WERI-Rb-1 (cell line): ENCODE data around the gene ELMOD1.

ENCODE experiments used
- DNase-seq: peaks from one replicate; pipeline ENCODE4 v3.0.0-alpha.2; 2020
- H3K27ac ChIP-seq: fragments of 250-450 bp; sonication (Bioruptor Pico); 2 replicates; pipeline ENCODE4 v1.5.1; 2020; ENCODE audit warnings: mild to moderate bottlenecking, moderate library complexity
- H3K27me3 ChIP-seq: fragments of 250-450 bp; sonication (Bioruptor Pico); 2 replicates; pipeline ENCODE4 v1.5.1; 2021; ENCODE audit warnings: mild to moderate bottlenecking, low read depth, moderate library complexity; ENCODE audit not compliant: insufficient read depth, severe bottlenecking
- H3K36me3 ChIP-seq: fragments of 250-450 bp; sonication (Bioruptor Pico); 2 replicates; pipeline ENCODE4 v1.5.1; 2020; ENCODE audit warnings: mild to moderate bottlenecking, moderate library complexity
- H3K4me3 ChIP-seq: 2 replicates; pipeline ENCODE4 v1.5.1; 2011; ENCODE audit warnings: low read depth, mild to moderate bottlenecking, control low read depth, low read length
- H3K9me3 ChIP-seq: fragments of 250-450 bp; sonication (Bioruptor Pico); 2 replicates; pipeline ENCODE4 v1.5.1; 2021; ENCODE audit warnings: mild to moderate bottlenecking, moderate library complexity; ENCODE audit not compliant: severe bottlenecking
- CTCF ChIP-seq: IDR thresholded peaks from 2 replicates; pipeline ENCODE4 v1.5.1; 2011; ENCODE audit warnings: low read depth, mild to moderate bottlenecking, control low read depth, inconsistent platforms, low read length

Gene ELMOD1

GRCh38 chr11:107669893-107670601 lies 79.1 kb downstream of the ELMOD1 start:
- DNase-seq = no peak
- TF ChIP-seq CTCF = no peak
- no peak overlapping the region for H3K4me3 ChIP-seq
- H3K36me3 ChIP-seq = no peaks in the 10 kb centered on the region
- no peaks in the 10 kb centered on the region for H3K9me3 ChIP-seq
- no peaks in the 10 kb centered on the region for H3K27me3 ChIP-seq
- H3K27ac ChIP-seq = no peak overlapping the region

- Histone ChIP-seq H3K27ac (no peak overlapping the region), H3K4me3 (no peak overlapping the region), H3K27me3 (no peaks in the 10 kb centered on the region), H3K9me3 (no peaks in the 10 kb centered on the region), H3K36me3 (no peaks in the 10 kb centered on the region)
- no peak for TF ChIP-seq CTCF
- DNase-seq = no peak
Observed at GRCh38 chr11:107675902-107676301, 85.0 kb downstream of the ELMOD1 start.

- Histone ChIP-seq H3K4me3 (no peak overlapping the region), H3K27me3 (no peaks in the 10 kb centered on the region), H3K9me3 (no peaks in the 10 kb centered on the region), H3K27ac (no peak overlapping the region), H3K36me3 (no peaks in the 10 kb centered on the region)
- DNase-seq = no peak
- TF ChIP-seq CTCF = no peak
Observed at GRCh38 chr11:107676336-107677057, 85.5 kb downstream of the ELMOD1 start.

GRCh38 chr11:107677924-107678631 lies 87.1 kb downstream of the ELMOD1 start:
- Histone ChIP-seq H3K27ac (no peak overlapping the region), H3K9me3 (no peaks in the 10 kb centered on the region), H3K36me3 (no peaks in the 10 kb centered on the region), H3K27me3 (no peaks in the 10 kb centered on the region), H3K4me3 (no peak overlapping the region)
- no peak for TF ChIP-seq CTCF
- no peak for DNase-seq

- Histone ChIP-seq H3K9me3 (no peaks in the 10 kb centered on the region), H3K27me3 (no peaks in the 10 kb centered on the region), H3K36me3 (no peaks in the 10 kb centered on the region), H3K4me3 (no peak overlapping the region), H3K27ac (no peak overlapping the region)
- no peak for DNase-seq
- no peak for TF ChIP-seq CTCF
Observed at GRCh38 chr11:107678632-107678971, 87.7 kb downstream of the ELMOD1 start.
